Measurements from ENCODE around the gene MTHFD2L. TPM values are rescaled to one million over a fixed set of nuclear protein-coding genes. Genes with fewer than 3 reads are reported as not detected.

MTHFD2L gene
- total RNA-seq, 4 donors from 2014 or later, result 13.1 to 22.9 (median 15.3) TPM

DNA sequence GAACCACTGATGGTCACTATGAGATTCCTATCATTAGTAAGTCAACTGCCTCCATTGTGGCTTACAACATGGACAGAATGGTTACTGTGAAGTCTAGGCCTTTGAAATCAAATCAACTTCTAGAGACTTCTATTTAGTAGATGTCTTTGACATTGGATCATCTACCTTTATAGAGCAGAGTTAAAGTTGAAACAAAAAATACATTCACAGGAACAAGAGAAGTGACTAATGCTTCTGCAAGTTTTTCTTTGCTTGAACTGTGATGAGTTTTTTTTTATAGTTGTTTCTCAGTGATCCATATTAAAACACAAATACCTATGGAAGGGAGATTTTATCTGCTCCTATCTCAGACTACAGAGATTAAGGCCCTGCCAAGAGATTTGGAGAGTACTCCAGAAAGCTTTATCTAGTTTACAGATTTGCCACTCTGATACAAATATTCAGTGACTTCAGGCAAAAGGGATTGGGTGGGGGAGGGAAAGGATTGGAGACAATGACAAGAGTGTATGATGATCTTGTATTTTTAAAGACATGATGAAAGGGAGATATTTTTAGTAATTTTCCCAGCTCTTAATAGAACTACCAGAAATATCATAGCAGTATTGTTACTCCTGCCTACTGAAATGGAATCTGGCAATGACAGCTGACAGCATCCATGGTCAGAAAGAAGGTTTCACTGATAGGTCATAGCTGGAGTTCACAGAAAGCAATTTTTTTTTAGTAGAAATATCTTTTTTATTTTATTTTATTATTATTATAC lies 134.4 kb downstream of the MTHFD2L start:
- Histone ChIP-seq H3K36me3 (no peaks in the 10 kb centered on the region), H3K9me3 (no peaks in the 10 kb centered on the region), H3K4me3 (no peak overlapping the region), H3K27ac (no peak overlapping the region), H3K4me1 (no peaks in the 10 kb centered on the region), H3K27me3 (no peaks in the 10 kb centered on the region)
- no peak for DNase-seq (ENCODE audit: low spot score in 2 of 2)
- TF ChIP-seq POLR2AphosphoS5 (IDR thresholded peaks at IDR 0.05) (no peak), POLR2A (IDR thresholded peaks at IDR 0.05) (no peak), EP300 (IDR thresholded peaks at IDR 0.05) (no peak), CTCF (IDR thresholded peaks at IDR 0.05) (no peak)

- H3K27ac ChIP-seq, result no peak overlapping the region
- no peaks in the 10 kb centered on the region for H3K9me3 ChIP-seq
- no peaks in the 10 kb centered on the region for H3K27me3 ChIP-seq
- no peak for TF ChIP-seq EP300 (IDR thresholded peaks at IDR 0.05)
- no peak for TF ChIP-seq CTCF (IDR thresholded peaks at IDR 0.05)
- no peak for TF ChIP-seq POLR2AphosphoS5 (IDR thresholded peaks at IDR 0.05)
- no peak for TF ChIP-seq POLR2A (IDR thresholded peaks at IDR 0.05)
- no peaks in the 10 kb centered on the region for H3K36me3 ChIP-seq
- DNase-seq (ENCODE audit: low spot score in 2 of 2), result no peak
- no peak overlapping the region for H3K4me3 ChIP-seq
- H3K4me1 ChIP-seq, result no peaks in the 10 kb centered on the region
- 76% methylated on average over 2 of the region's 2 CpGs for WGBS
These were observed 135.6 kb downstream of the MTHFD2L start for GRCh38 chr4:74293558-74293957.

DNA sequence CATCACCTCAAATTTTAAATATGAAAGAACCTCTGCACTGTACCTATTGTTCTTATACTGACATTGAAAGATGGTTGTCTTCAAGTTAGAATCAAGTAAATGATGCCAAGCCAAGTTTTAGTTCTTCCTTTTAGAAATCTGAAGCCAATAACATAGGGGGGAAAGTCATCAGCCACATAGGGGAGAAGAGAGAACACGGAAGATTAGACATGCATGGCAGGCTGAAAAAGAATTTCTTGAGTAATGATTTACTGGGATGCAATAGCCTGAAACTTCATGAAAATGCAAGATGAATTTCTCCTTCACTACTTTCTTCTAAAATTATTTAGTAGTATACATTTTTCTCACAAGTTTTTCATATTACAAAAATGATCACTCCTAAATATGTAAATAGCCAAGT lies 136.8 kb downstream of the MTHFD2L start:
- no peak for DNase-seq (ENCODE audit: low spot score in 2 of 2)
- WGBS, result 91% methylated on average over 1 of the region's 1 CpG
- H3K27ac ChIP-seq, result no peak overlapping the region
- H3K4me1 ChIP-seq, result no peaks in the 10 kb centered on the region
- no peak overlapping the region for H3K4me3 ChIP-seq
- H3K27me3 ChIP-seq, result no peaks in the 10 kb centered on the region
- H3K9me3 ChIP-seq, result no peaks in the 10 kb centered on the region
- TF ChIP-seq POLR2AphosphoS5 (IDR thresholded peaks at IDR 0.05) (no peak), CTCF (IDR thresholded peaks at IDR 0.05) (no peak), POLR2A (IDR thresholded peaks at IDR 0.05) (no peak), EP300 (IDR thresholded peaks at IDR 0.05) (no peak)
- no peaks in the 10 kb centered on the region for H3K36me3 ChIP-seq

GRCh38 chr4:74297539-74297938 lies 139.6 kb downstream of the MTHFD2L start:
- TF ChIP-seq CTCF (IDR thresholded peaks at IDR 0.05) (no peak), EP300 (IDR thresholded peaks at IDR 0.05) (no peak), POLR2AphosphoS5 (IDR thresholded peaks at IDR 0.05) (no peak), POLR2A (IDR thresholded peaks at IDR 0.05) (no peak)
- H3K9me3 ChIP-seq, result no peaks in the 10 kb centered on the region
- no peaks in the 10 kb centered on the region for H3K27me3 ChIP-seq
- no peaks in the 10 kb centered on the region for H3K36me3 ChIP-seq
- no peak overlapping the region for H3K27ac ChIP-seq
- WGBS, result 73% methylated on average over 1 of the region's 1 CpG
- DNase-seq (ENCODE audit: low spot score in 2 of 2), result no peak
- H3K4me1 ChIP-seq, result no peaks in the 10 kb centered on the region
- no peak overlapping the region for H3K4me3 ChIP-seq

GRCh38 chr4:74304095-74304625 lies 146.2 kb downstream of the MTHFD2L start:
- 60% methylated on average over 4 of the region's 4 CpGs for WGBS
- Histone ChIP-seq H3K27ac (no peak overlapping the region), H3K4me1 (peaks cover 5% of the 10 kb centered on the region), H3K36me3 (no peaks in the 10 kb centered on the region), H3K27me3 (no peaks in the 10 kb centered on the region), H3K9me3 (no peaks in the 10 kb centered on the region), H3K4me3 (no peak overlapping the region)
- DNase-seq (ENCODE audit: low spot score in 2 of 2), result no peak
- TF ChIP-seq CTCF (IDR thresholded peaks at IDR 0.05), result no peak
- no peak for TF ChIP-seq POLR2AphosphoS5 (IDR thresholded peaks at IDR 0.05)
- TF ChIP-seq EP300 (IDR thresholded peaks at IDR 0.05), result no peak
